B cell (primary cell): ENCODE measurements around the gene MTIF2. TPM values are rescaled to one million over a fixed set of nuclear protein-coding genes. Genes with fewer than 3 reads are reported as not detected.

Experiments
- ATAC-seq: fragments of 200-7000 bp; cut with Tn5 transposase; one replicate; pipeline ENCODE4 v1.10.0; 2021; ENCODE audit warnings: low read depth, mild to moderate bottlenecking, moderate number of reproducible peaks, moderate library complexity
- CTCF ChIA-PET: fragments of 350-600 bp; sonication (Branson Sonifier 250); formaldehyde crosslinking; loops from one replicate; lab custom pipeline; 2021; ENCODE audit warnings: antibody characterized with exemption, inconsistent platforms; lab: Charles Lee
- POLR2A ChIA-PET: fragments of 350-600 bp; sonication (Branson Sonifier 250); formaldehyde crosslinking; loops from one replicate; lab custom pipeline; 2021; ENCODE audit warnings: antibody characterized with exemption; lab: Charles Lee
- DNase-seq: peaks from one replicate; pipeline ENCODE4 v3.0.0; 2013
- H2AFZ ChIP-seq: 2 replicates; pipeline ENCODE4 v1.6.1; 2012; ENCODE audit warnings: mild to moderate bottlenecking, low read depth, low read length; ENCODE audit not compliant: insufficient read depth, poor library complexity, severe bottlenecking
- H3K27ac ChIP-seq, 2 donors: 1 replicate in 1 of 2; 2 replicates in 1 of 2; pipeline ENCODE4 v1.5.1; 2012 to 2013; ENCODE audit warnings: low read length in 2 of 2, mild to moderate bottlenecking in 2 of 2, moderate library complexity in 1 of 2
- H3K27me3 ChIP-seq, 4 experiments: fragments of 200-600 bp in 1 of 4; sonication (generic) in 1 of 4; replicated peaks in 1 of 4; 1 replicate in 2 of 4; 2 replicates in 2 of 4; pipeline versions ENCODE4 v1.6.1 to v1.7.0; 2013 to 2016; ENCODE audit warnings: low read length in 3 of 4, mild to moderate bottlenecking in 2 of 4, mixed read lengths in 1 of 4, moderate library complexity in 1 of 4; ENCODE audit not compliant: insufficient read depth in 4 of 4, control insufficient read depth in 3 of 4; ENCODE audit errors: control extremely low read depth in 1 of 4
- H3K36me3 ChIP-seq, 2 experiments: replicated peaks in 1 of 2; 1 replicate in 1 of 2; 2 replicates in 1 of 2; pipeline versions ENCODE4 v1.6.1 to v1.7.1; 2013; ENCODE audit warnings: low read length in 1 of 2; ENCODE audit not compliant: insufficient read depth in 2 of 2, control insufficient read depth in 1 of 2; ENCODE audit errors: control extremely low read depth in 1 of 2, extremely low read depth in 1 of 2
- H3K4me1 ChIP-seq, 2 donors: fragments of 200-600 bp in 1 of 2; sonication (generic) in 1 of 2; 1 replicate in 1 of 2; 2 replicates in 1 of 2; pipeline versions ENCODE4 v1.5.1 to v1.6.1; 2013 to 2017; ENCODE audit warnings: low read length in 2 of 2; ENCODE audit not compliant: control insufficient read depth in 2 of 2, insufficient read depth in 2 of 2
- H3K4me2 ChIP-seq: replicated peaks from 2 replicates; pipeline ENCODE3; 2012; ENCODE audit warnings: mild to moderate bottlenecking, low read depth, low read length; ENCODE audit not compliant: poor library complexity, severe bottlenecking
- H3K4me3 ChIP-seq, 5 experiments: fragments of 200-600 bp in 1 of 5; sonication (generic) in 1 of 5; 1 replicate in 3 of 5; 2 replicates in 2 of 5; pipeline versions ENCODE4 v1.5.1 to v1.7.0; 2011 to 2016; ENCODE audit warnings: low read length in 4 of 5, mild to moderate bottlenecking in 4 of 5, low read depth in 2 of 5, control low read depth in 1 of 5, moderate library complexity in 1 of 5; ENCODE audit not compliant: insufficient read depth in 1 of 5; ENCODE audit errors: control extremely low read depth in 1 of 5, extremely low read depth in 1 of 5
- H3K79me2 ChIP-seq: fragments of 200-600 bp; sonication (generic); one replicate; pipeline ENCODE4 v1.6.0; 2016; ENCODE audit warnings: low read length; ENCODE audit not compliant: control insufficient read depth, insufficient read depth
- H3K9ac ChIP-seq: fragments of 200-600 bp; sonication (generic); 2 replicates; pipeline ENCODE4 v1.6.1; 2017; ENCODE audit warnings: mild to moderate bottlenecking, low read length, moderate library complexity
- H3K9me3 ChIP-seq, 3 donors: one replicate each; pipeline versions ENCODE4 v1.6.1 to v1.7.1; 2013; ENCODE audit warnings: low read length in 2 of 3; ENCODE audit not compliant: control insufficient read depth in 2 of 3, insufficient read depth in 1 of 3; ENCODE audit errors: control extremely low read depth in 1 of 3
- H4K20me1 ChIP-seq: 2 replicates; pipeline ENCODE4 v1.6.0; 2012; ENCODE audit warnings: mild to moderate bottlenecking, low read length; ENCODE audit not compliant: insufficient read depth, control insufficient read depth, poor library complexity, severe bottlenecking
- H3K27ac Mint-ChIP-seq: one replicate; pipeline ENCODE4 v1.8.0; 2021; ENCODE audit warnings: mixed read lengths
- H3K27me3 Mint-ChIP-seq: one replicate; pipeline ENCODE4 v1.8.0; 2021; ENCODE audit warnings: mixed read lengths
- H3K4me1 Mint-ChIP-seq: one replicate; pipeline ENCODE4 v1.8.0; 2021; ENCODE audit warnings: mixed read lengths
- H3K4me3 Mint-ChIP-seq: one replicate; pipeline ENCODE4 v1.8.0; 2021; ENCODE audit warnings: mixed read lengths
- H3K9me3 Mint-ChIP-seq: one replicate; pipeline ENCODE4 v1.8.0; 2022; ENCODE audit warnings: mixed read lengths; ENCODE audit not compliant: insufficient read depth
- CTCF ChIP-seq: fragments of 200-600 bp; IDR thresholded peaks from one replicate; pipeline ENCODE4 v1.8.0; 2022; ENCODE audit warnings: antibody characterized with exemption, mild to moderate bottlenecking
- EZH2 ChIP-seq: IDR thresholded peaks from 2 replicates; pipeline ENCODE4 v1.6.1; 2012; ENCODE audit warnings: borderline replicate concordance, low read depth, mild to moderate bottlenecking, moderate library complexity, low read length; ENCODE audit not compliant: insufficient read depth, poor library complexity, severe bottlenecking
- WGBS: methylation state at CpG from one replicate; pipeline ENCODE4 v1.1.5; 2013; ENCODE audit warnings: missing lambda C conversion rate; ENCODE audit not compliant: insufficient coverage; 5-methylcytosine and 5-hydroxymethylcytosine counted together
- intact Hi-C: fragments of 100-400 bp; cut with micrococcal nuclease; formaldehyde crosslinking; loops from one replicate; pipeline ENCODE4 v1.10.0; 2022
- polyA plus RNA-seq: library from polyadenylated mRNA; depleted of rRNA; stranded (reverse); fragments of >200 nt; gene quantifications from 2 replicates; pipeline ENCODE4 v1.2.3, GENCODE V29; 2012
- total RNA-seq, 2 donors: library from RNA; stranded (reverse); fragments of 120-200 nt in 1 of 2; gene quantifications; 1 replicate in 1 of 2; 2 replicates in 1 of 2; pipeline versions ENCODE4 v1.2.3 to v1.2.4, GENCODE V29; 2013 to 2022

The MTIF2 gene
- total and polyA plus RNA-seq, 2 donors (not counting 1 experiment from before 2014, with no cell fraction given): 12.9 to 36.7 TPM

GRCh38 chr2:55231546-55232083, 37.4 kb downstream of the MTIF2 start:
- 0% methylated on average over 7 of the region's 13 CpGs for WGBS
- peak overlapping the region; percentile 72 to 98 (median 94) for H3K4me3 ChIP-seq
- H3K9me3 Mint-ChIP-seq: peaks cover 4% of the 10 kb centered on the region
- H3K79me2 ChIP-seq: peaks cover 32% of the 10 kb centered on the region
- ChIA-PET POLR2A (interaction anchor here (1.7 kb wide), 1 partner anchor 509 kb away, joined by 7 read pairs; the partner anchor contains the start of gene EML6), CTCF (interaction anchor here (0.7 kb wide), 1 partner anchor 93 kb away, joined by 3 read pairs; no protein-coding TSS in a partner anchor)
- peak overlapping the region; percentile 99 for H3K9ac ChIP-seq
- peak overlapping the region; percentile 95 to 98 for H3K27ac ChIP-seq
- peak overlapping the region; percentile 93 for H2AFZ ChIP-seq
- H3K36me3 ChIP-seq: peaks cover 0 to 32% of the 10 kb centered on the region in 2 experiments
- H3K4me1 ChIP-seq: peaks cover 28 to 42% of the 10 kb centered on the region in 2 donors
- H3K4me1 Mint-ChIP-seq: peaks cover 58% of the 10 kb centered on the region
- DNase-seq (no peak), ATAC-seq (no peak)
- H3K27ac Mint-ChIP-seq: peak overlapping the region; percentile 99
- H3K4me3 Mint-ChIP-seq: peak overlapping the region; percentile 94
- H3K27me3 Mint-ChIP-seq: no peaks in the 10 kb centered on the region
- no peak for TF ChIP-seq EZH2
- no peak for TF ChIP-seq CTCF
- peak overlapping the region; percentile 87 for H3K4me2 ChIP-seq
- intact Hi-C loops: loop anchor here (1.0 to 5.0 kb wide), 10 partner anchors 8 to 1464 kb away; partner anchors contain the start of genes ACYP2, CCDC88A, CFAP36 and CHAC2
- no peaks in the 10 kb centered on the region for H3K9me3 ChIP-seq
- no peaks in the 10 kb centered on the region for H3K27me3 ChIP-seq
- H4K20me1 ChIP-seq: peaks cover 15% of the 10 kb centered on the region

- no peak overlapping the region for H3K27ac ChIP-seq
- peak overlapping the region; percentile 42 for H3K4me3 Mint-ChIP-seq
- CTCF ChIA-PET: interaction anchor here (0.7 kb wide), 2 partner anchors 197 to 201 kb away, joined by 3 read pairs; no protein-coding TSS in a partner anchor
These were observed 38.5 kb downstream of the MTIF2 start for GRCh38 chr2:55230551-55230950.

More at GRCh38 chr2:55230551-55230950, 38.5 kb downstream of the MTIF2 start:
- Histone ChIP-seq H3K79me2 (peaks cover 32% of the 10 kb centered on the region), H3K27me3 (no peaks in the 10 kb centered on the region), H3K36me3 (peaks cover 0 to 22% of the 10 kb centered on the region in 2 experiments), H2AFZ (no peak overlapping the region), H3K4me1 (peaks cover 28 to 42% of the 10 kb centered on the region in 2 donors), H3K4me2 (no peak overlapping the region), H3K4me3 (no peak overlapping the region), H3K9ac (no peak overlapping the region), H3K9me3 (no peaks in the 10 kb centered on the region), H4K20me1 (peaks cover 15% of the 10 kb centered on the region)
- H3K27ac Mint-ChIP-seq: peak overlapping the region; percentile 1
- ATAC-seq (no peak), DNase-seq (no peak)
- H3K9me3 Mint-ChIP-seq: peaks cover 4% of the 10 kb centered on the region
- WGBS: 100% methylated on average over 3 of the region's 3 CpGs
- no peaks in the 10 kb centered on the region for H3K27me3 Mint-ChIP-seq
- POLR2A ChIA-PET: no interaction called here
- TF ChIP-seq CTCF (no peak), EZH2 (no peak)
- intact Hi-C loops: loop anchor here (5.0 kb wide), 2 partner anchors 187 to 658 kb away; partner anchors contain the start of gene CCDC88A
- H3K4me1 Mint-ChIP-seq: peaks cover 56% of the 10 kb centered on the region
